Progenitor cell of endocrine pancreas (in vitro differentiated cells): Measurements from ENCODE around the gene DLX3. TPM values are rescaled to one million over a fixed set of nuclear protein-coding genes. Genes with fewer than 3 reads are reported as not detected.

Source experiments
- DNase-seq: peaks from one replicate; pipeline ENCODE4 v3.0.0; 2021; ENCODE audit warnings: low spot score; ENCODE audit not compliant: unreplicated experiment
- H3K27ac Mint-ChIP-seq: 2 replicates; pipeline ENCODE4 v1.8.0; 2021; ENCODE audit warnings: mild to moderate bottlenecking, moderate library complexity, mixed read lengths
- H3K27me3 Mint-ChIP-seq: 2 replicates; pipeline ENCODE4 v1.8.0; 2021; ENCODE audit warnings: mixed read lengths
- H3K36me3 Mint-ChIP-seq: 2 replicates; pipeline ENCODE4 v1.8.0; 2022; ENCODE audit warnings: mixed read lengths; ENCODE audit not compliant: insufficient read depth
- H3K4me1 Mint-ChIP-seq: 2 replicates; pipeline ENCODE4 v1.8.0; 2021; ENCODE audit warnings: low read depth, mixed read lengths
- H3K4me3 Mint-ChIP-seq: 2 replicates; pipeline ENCODE4 v1.8.0; 2021; ENCODE audit warnings: low read depth, mild to moderate bottlenecking, moderate library complexity, mixed read lengths
- H3K9me3 Mint-ChIP-seq: 2 replicates; pipeline ENCODE4 v1.8.0; 2021; ENCODE audit warnings: low read depth, mixed read lengths
- total RNA-seq: library from RNA; stranded (reverse); gene quantifications from 2 replicates; pipeline ENCODE4 v1.2.1, GENCODE V29; 2021
- TF ChIP-seq, protein P1 (sequence below): fragments of 200-600 bp; sonication (generic); IDR thresholded peaks from one replicate; pipeline ENCODE4 v1.5.0; 2021; ENCODE audit warnings: antibody characterized with exemption, mild to moderate bottlenecking; ENCODE audit not compliant: unreplicated experiment

DLX3 gene
- total RNA-seq, 1 donor from 2014 or later, result 1.8 TPM

- peak overlapping the region; percentile 85 for H3K27ac Mint-ChIP-seq
- TF ChIP-seq, protein P1, sequence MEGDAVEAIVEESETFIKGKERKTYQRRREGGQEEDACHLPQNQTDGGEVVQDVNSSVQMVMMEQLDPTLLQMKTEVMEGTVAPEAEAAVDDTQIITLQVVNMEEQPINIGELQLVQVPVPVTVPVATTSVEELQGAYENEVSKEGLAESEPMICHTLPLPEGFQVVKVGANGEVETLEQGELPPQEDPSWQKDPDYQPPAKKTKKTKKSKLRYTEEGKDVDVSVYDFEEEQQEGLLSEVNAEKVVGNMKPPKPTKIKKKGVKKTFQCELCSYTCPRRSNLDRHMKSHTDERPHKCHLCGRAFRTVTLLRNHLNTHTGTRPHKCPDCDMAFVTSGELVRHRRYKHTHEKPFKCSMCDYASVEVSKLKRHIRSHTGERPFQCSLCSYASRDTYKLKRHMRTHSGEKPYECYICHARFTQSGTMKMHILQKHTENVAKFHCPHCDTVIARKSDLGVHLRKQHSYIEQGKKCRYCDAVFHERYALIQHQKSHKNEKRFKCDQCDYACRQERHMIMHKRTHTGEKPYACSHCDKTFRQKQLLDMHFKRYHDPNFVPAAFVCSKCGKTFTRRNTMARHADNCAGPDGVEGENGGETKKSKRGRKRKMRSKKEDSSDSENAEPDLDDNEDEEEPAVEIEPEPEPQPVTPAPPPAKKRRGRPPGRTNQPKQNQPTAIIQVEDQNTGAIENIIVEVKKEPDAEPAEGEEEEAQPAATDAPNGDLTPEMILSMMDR, result no peak
- no peaks in the 10 kb centered on the region for H3K36me3 Mint-ChIP-seq
- H3K27me3 Mint-ChIP-seq, result peaks cover 78% of the 10 kb centered on the region
- no peaks in the 10 kb centered on the region for H3K9me3 Mint-ChIP-seq
- no peak for DNase-seq
- H3K4me1 Mint-ChIP-seq, result peaks cover 14% of the 10 kb centered on the region
- H3K4me3 Mint-ChIP-seq, result peak overlapping the region; percentile 11
These were observed 31.3 kb downstream of the DLX3 start for GRCh38 chr17:49963626-49964302.

DNA sequence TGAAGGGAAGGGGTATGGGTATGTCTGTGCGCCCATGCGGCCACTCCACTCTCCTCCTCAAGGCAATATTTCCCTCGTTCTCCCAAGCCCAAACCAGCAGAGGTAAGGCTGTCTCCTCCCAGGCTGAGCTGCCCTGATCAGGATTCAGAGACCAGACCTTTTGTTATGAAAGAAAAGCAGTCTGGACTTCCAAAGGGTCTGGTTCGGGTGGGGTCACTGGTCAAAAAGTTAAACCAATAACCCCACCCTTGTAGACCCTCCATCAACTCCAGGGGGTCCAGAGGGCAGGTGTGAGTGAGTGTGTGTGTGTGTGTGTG, 31.8 kb downstream of the DLX3 start:
- Mint-ChIP-seq H3K4me1 (peaks cover 14% of the 10 kb centered on the region), H3K4me3 (no peak overlapping the region), H3K36me3 (no peaks in the 10 kb centered on the region), H3K27ac (peak overlapping the region; percentile 85), H3K27me3 (peaks cover 76% of the 10 kb centered on the region), H3K9me3 (no peaks in the 10 kb centered on the region)
- TF ChIP-seq, protein P1, result no peak
- DNase-seq, result no peak

DNA sequence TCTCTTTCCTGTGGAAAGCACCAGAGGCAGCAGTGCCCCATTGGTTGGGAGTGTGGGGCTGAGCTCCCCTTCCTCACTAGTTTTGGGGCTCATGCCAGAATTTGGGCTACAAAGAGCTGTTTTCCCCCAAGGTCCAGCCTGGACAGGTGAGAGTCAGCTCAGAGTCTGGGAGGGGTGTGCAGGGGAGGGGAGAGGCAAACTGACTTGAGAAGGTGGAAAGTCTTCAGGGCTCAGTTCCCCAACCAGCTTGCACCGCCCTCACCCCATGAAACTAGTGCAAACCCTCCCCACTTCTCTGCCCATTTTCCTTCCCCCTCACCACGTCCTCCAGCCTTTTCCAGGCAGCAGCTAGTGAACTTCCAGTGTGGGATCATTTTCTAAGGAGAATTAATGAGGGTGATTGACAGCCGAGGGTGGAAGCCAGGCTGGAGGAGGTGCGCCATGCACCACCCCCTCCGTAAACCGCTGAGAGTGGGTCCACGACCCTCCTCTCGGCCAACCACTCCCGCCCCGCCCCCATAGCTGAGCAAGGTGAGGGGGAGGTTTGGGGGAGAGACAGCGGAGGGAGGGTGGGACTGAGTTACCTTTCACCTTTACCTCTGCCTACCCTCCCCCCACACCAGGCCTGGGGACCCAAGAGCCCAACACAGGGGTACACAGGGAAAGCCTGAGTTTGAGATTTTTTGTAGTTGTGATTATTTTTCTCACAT, 32.3 kb downstream of the DLX3 start:
- DNase-seq, result no peak
- H3K36me3 Mint-ChIP-seq, result no peaks in the 10 kb centered on the region
- H3K27me3 Mint-ChIP-seq, result peaks cover 70% of the 10 kb centered on the region
- H3K27ac Mint-ChIP-seq, result peak overlapping the region; percentile 85
- TF ChIP-seq, protein P1, result no peak
- no peaks in the 10 kb centered on the region for H3K9me3 Mint-ChIP-seq
- no peak overlapping the region for H3K4me3 Mint-ChIP-seq
- peaks cover 14% of the 10 kb centered on the region for H3K4me1 Mint-ChIP-seq

DNA sequence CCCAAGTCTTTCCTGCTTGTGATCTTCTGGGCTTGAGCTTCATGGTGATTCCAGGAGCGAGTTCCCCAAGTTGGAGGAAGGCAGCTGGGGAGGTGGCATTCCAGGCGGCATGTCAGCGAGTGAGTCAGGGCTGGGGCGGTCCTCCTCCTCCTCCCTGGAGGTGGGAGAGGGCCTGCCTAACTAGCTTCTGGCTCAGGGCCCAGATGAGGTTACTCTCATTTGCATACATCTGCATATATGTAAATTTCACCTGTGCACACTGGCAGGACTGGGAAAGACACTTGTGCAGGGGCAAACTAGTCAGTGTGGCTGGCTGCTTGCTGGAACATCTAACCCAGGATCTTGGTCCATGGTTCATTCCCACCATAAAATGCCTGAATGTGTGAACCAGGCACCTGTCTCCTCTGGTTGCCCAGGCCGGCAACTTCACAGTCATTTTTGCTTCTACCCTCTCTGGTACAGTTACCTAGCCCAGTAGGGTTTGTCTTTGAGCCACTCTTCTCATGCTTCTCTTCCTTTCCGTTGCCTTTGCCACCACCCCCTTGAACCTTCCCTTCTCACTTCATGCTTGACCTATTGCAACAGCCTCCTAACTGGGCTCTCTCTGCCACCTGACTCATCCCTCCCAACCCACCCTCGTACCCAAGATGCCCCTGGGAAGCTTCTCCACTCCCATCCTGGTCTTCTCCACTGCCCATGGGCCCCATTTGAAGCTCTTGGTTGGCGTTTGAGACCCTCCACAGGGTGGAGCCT, 35.7 kb downstream of the DLX3 start:
- Mint-ChIP-seq H3K9me3 (no peaks in the 10 kb centered on the region), H3K4me1 (peaks cover 8% of the 10 kb centered on the region), H3K27ac (no peak overlapping the region), H3K4me3 (no peak overlapping the region), H3K27me3 (peaks cover 53% of the 10 kb centered on the region), H3K36me3 (no peaks in the 10 kb centered on the region)
- TF ChIP-seq, protein P1, result no peak
- DNase-seq, result no peak

- Mint-ChIP-seq H3K9me3 (no peaks in the 10 kb centered on the region), H3K27me3 (peaks cover 52% of the 10 kb centered on the region), H3K27ac (no peak overlapping the region), H3K36me3 (no peaks in the 10 kb centered on the region), H3K4me1 (peaks cover 5% of the 10 kb centered on the region), H3K4me3 (no peak overlapping the region)
- no peak for DNase-seq
- TF ChIP-seq, protein P1, result no peak
These were observed 36.3 kb downstream of the DLX3 start for GRCh38 chr17:49958723-49959122.
